ENCODE data around the gene EHMT2. TPM values are rescaled to one million over a fixed set of nuclear protein-coding genes. Genes with fewer than 3 reads are reported as not detected.

The EHMT2 gene
- total and polyA plus RNA-seq, 2 of the 4 experiments (the other 2 are of a cell fraction), result 38.0 to 51.2 TPM

DNA sequence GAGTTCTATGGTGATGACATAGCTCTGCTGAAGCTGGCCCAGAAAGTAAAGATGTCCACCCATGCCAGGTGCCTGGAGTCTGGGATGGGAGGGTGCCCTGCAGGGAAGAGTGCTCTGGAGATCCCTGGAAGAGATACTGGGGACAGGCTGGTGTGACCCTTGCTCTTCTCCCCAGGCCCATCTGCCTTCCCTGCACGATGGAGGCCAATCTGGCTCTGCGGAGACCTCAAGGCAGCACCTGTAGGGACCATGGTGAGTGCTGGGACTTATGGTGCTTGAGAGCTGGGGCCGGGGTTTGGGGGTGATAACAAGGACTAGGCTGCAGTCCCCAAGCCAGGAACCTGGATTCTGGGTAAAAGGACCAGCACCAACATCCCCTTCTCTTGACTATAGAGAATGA lies 46.2 kb upstream of the EHMT2 start:
- no peak overlapping the region for H3K18ac ChIP-seq (ENCODE audit: low read depth, low read length)
- H2BK5ac ChIP-seq (ENCODE audit: low read depth, low read length, poor library complexity, severe bottlenecking), result no peak overlapping the region
- no peaks in the 10 kb centered on the region for H3K27me3 ChIP-seq (ENCODE audit: control insufficient read depth, insufficient read depth, low read length)
- H3K9me3 ChIP-seq (ENCODE audit: control insufficient read depth, insufficient read depth, low read length), result no peaks in the 10 kb centered on the region
- no peak overlapping the region for H3K4ac ChIP-seq (ENCODE audit: low read depth, low read length)
- dilution Hi-C loops (cut with HindIII; ENCODE audit: low sequenced_read_pairs, unreplicated experiment) (no loop called here), intact Hi-C loops (cut with micrococcal nuclease) (no loop called here), in situ Hi-C loops (cut with MboI; ENCODE audit: low sequenced_read_pairs) (loop anchor here (10.0 kb wide), 1 partner anchor 259 kb away; the partner anchor contains the start of gene LY6G5C)
- H3K36me3 ChIP-seq (ENCODE audit: control insufficient read depth, insufficient read depth, low read length), result no peaks in the 10 kb centered on the region
- H3K4me3 ChIP-seq (ENCODE audit: insufficient read depth, low read depth, low read length), result no peak overlapping the region
- BruUV-seq (replicated peaks), result no TSS peak
- whole genome bisulfite sequencing, 2 experiments (ENCODE audit: extremely low coverage in 2 of 2, insufficient read length in 1 of 2), result no CpG with 5 or more reads among the region's 3 CpGs
- H3K4me1 ChIP-seq (ENCODE audit: control insufficient read depth, insufficient read depth, low read length), result peaks cover 23% of the 10 kb centered on the region
- H3K56ac ChIP-seq (ENCODE audit: extremely low read depth, insufficient read depth, low read length), result no peak overlapping the region
- ChIA-PET CTCF (interaction anchor here (0.7 kb wide), 1 partner anchor 1357 kb away, joined by 3 read pairs; no protein-coding TSS in a partner anchor), POLR2A (ENCODE audit: unreplicated experiment) (no interaction called here)
- H2BK15ac ChIP-seq (ENCODE audit: low read depth, low read length), result no peak overlapping the region
- H4K5ac ChIP-seq (ENCODE audit: low read depth, low read length), result no peak overlapping the region
- H3K27ac ChIP-seq (ENCODE audit: insufficient read depth, low read length), result no peak overlapping the region
- H3K23ac ChIP-seq (ENCODE audit: low read depth, low read length), result no peak overlapping the region
- H2BK120ac ChIP-seq (ENCODE audit: low read depth, low read length), result no peak overlapping the region
- H3K4me2 ChIP-seq (ENCODE audit: low read depth, low read length), result no peak overlapping the region
- no peak overlapping the region for H3K14ac ChIP-seq (replicated peaks; ENCODE audit: low read depth, low read length)
- no peak overlapping the region for H2AK9ac ChIP-seq (replicated peaks; ENCODE audit: low read depth, low read length, poor library complexity)
- no peaks in the 10 kb centered on the region for H4K20me1 ChIP-seq (ENCODE audit: insufficient read depth, low read length)
- no peak for ATAC-seq (ENCODE audit: low read depth)
- no peak overlapping the region for H3K9ac ChIP-seq (ENCODE audit: low read depth, low read length)
- H3K9me1 ChIP-seq (ENCODE audit: insufficient read depth, low read length), result peaks cover 8% of the 10 kb centered on the region
- no peak overlapping the region for H4K91ac ChIP-seq (ENCODE audit: insufficient read depth, low read depth, low read length)
- DNase-seq, result no peak
- no peak overlapping the region for H2BK20ac ChIP-seq (ENCODE audit: low read depth, low read length)
- TF ChIP-seq CHD1 (IDR thresholded peaks at IDR 0.05; ENCODE audit: low read depth, low read length), result no peak
- TF ChIP-seq, protein P1, sequence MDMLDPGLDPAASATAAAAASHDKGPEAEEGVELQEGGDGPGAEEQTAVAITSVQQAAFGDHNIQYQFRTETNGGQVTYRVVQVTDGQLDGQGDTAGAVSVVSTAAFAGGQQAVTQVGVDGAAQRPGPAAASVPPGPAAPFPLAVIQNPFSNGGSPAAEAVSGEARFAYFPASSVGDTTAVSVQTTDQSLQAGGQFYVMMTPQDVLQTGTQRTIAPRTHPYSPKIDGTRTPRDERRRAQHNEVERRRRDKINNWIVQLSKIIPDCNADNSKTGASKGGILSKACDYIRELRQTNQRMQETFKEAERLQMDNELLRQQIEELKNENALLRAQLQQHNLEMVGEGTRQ (IDR thresholded peaks at IDR 0.05; ENCODE audit: low read depth, low read length), result no peak
- TF ChIP-seq RAD21 (IDR thresholded peaks at IDR 0.05; ENCODE audit: low read length), result no peak
- TF ChIP-seq SMC3 (IDR thresholded peaks at IDR 0.05; ENCODE audit: low read depth, low read length), result no peak
- TF ChIP-seq NFE2L2 (IDR thresholded peaks at IDR 0.05; ENCODE audit: low read depth, low read length), result no peak
- TF ChIP-seq BHLHE40 (IDR thresholded peaks at IDR 0.05; ENCODE audit: low read depth, low read length), result no peak
- TF ChIP-seq RCOR1 (IDR thresholded peaks at IDR 0.05; ENCODE audit: insufficient replicate concordance, low read length), result no peak
- TF ChIP-seq CEBPB (IDR thresholded peaks at IDR 0.05; ENCODE audit: low read depth, low read length), result no peak
- TF ChIP-seq, protein P2, sequence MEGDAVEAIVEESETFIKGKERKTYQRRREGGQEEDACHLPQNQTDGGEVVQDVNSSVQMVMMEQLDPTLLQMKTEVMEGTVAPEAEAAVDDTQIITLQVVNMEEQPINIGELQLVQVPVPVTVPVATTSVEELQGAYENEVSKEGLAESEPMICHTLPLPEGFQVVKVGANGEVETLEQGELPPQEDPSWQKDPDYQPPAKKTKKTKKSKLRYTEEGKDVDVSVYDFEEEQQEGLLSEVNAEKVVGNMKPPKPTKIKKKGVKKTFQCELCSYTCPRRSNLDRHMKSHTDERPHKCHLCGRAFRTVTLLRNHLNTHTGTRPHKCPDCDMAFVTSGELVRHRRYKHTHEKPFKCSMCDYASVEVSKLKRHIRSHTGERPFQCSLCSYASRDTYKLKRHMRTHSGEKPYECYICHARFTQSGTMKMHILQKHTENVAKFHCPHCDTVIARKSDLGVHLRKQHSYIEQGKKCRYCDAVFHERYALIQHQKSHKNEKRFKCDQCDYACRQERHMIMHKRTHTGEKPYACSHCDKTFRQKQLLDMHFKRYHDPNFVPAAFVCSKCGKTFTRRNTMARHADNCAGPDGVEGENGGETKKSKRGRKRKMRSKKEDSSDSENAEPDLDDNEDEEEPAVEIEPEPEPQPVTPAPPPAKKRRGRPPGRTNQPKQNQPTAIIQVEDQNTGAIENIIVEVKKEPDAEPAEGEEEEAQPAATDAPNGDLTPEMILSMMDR (conservative IDR thresholded peaks at IDR 0.05; ENCODE audit: low read depth, low read length), result no peak
- no peak overlapping the region for H2AK5ac ChIP-seq (ENCODE audit: low read depth, low read length)
- H4K8ac ChIP-seq (ENCODE audit: low read depth in 2 of 2, low read length in 2 of 2), result no peak overlapping the region
- no peaks in the 10 kb centered on the region for H3K79me1 ChIP-seq (ENCODE audit: low read depth in 1 of 2, low read length in 2 of 2)
- no peak overlapping the region for H2AFZ ChIP-seq (replicated peaks; ENCODE audit: low read length, poor library complexity)
